ENCODE data around the gene MAN1C1.

GRCh38 chr1:25795211-25795610, 178.6 kb downstream of the MAN1C1 start:
- no peak for TF ChIP-seq CTCF (IDR thresholded peaks at IDR 0.05)
- TF ChIP-seq MAX (CRISPR knock-in tag; IDR thresholded peaks at IDR 0.05), result no peak
- no peak for TF ChIP-seq SMAD4 (CRISPR knock-in tag; IDR thresholded peaks at IDR 0.05)
- no peak for TF ChIP-seq ZNF138 (CRISPR knock-in tag; conservative IDR thresholded peaks at IDR 0.05)
- no peak for TF ChIP-seq FOXP4 (CRISPR knock-in tag; IDR thresholded peaks at IDR 0.05)
- TF ChIP-seq ZBTB21 (CRISPR knock-in tag; IDR thresholded peaks at IDR 0.05; ENCODE audit: borderline replicate concordance), result no peak
- TF ChIP-seq CREB1 (CRISPR knock-in tag; IDR thresholded peaks at IDR 0.05), result no peak
- TF ChIP-seq HMGA2 (CRISPR knock-in tag; IDR thresholded peaks at IDR 0.05), result no peak
- TF ChIP-seq ESRRA (CRISPR knock-in tag; IDR thresholded peaks at IDR 0.05; ENCODE audit: borderline replicate concordance), result no peak
- TF ChIP-seq JUN (CRISPR knock-in tag; IDR thresholded peaks at IDR 0.05), result no peak

Data from WTC11 (cell line).